HG02588 (cell line): Measurements from ENCODE around the gene OSBPL10.
"Not testable (repeated sequence)": the region's sequence is repeated elsewhere in the genome, so short reads cannot be mapped to it uniquely, and the experiment has no call there.

Source experiments
- ATAC-seq: cut with Tn5 transposase; IDR thresholded peaks from one replicate; pipeline ENCODE4 v1.9.1; 2021; ENCODE audit warnings: mild to moderate bottlenecking, moderate library complexity; ENCODE audit not compliant: unreplicated experiment

Gene OSBPL10

GRCh38 chr3:31721676-31722075 lies 259.4 kb downstream of the OSBPL10 start:
- no peak for ATAC-seq

- no peak for ATAC-seq
Measured at GRCh38 chr3:31714495-31715280, 266.4 kb downstream of the OSBPL10 start.

- no peak for ATAC-seq
Measured at GRCh38 chr3:31713816-31714215, 267.2 kb downstream of the OSBPL10 start.

GRCh38 chr3:31710123-31710803 lies 270.8 kb downstream of the OSBPL10 start:
- no peak for ATAC-seq

GRCh38 chr3:31709526-31709925 lies 271.5 kb downstream of the OSBPL10 start:
- ATAC-seq = no peak

GRCh38 chr3:31709005-31709404 lies 272.1 kb downstream of the OSBPL10 start:
- no peak for ATAC-seq

GRCh38 chr3:31707286-31707685 lies 273.8 kb downstream of the OSBPL10 start:
- no peak for ATAC-seq

- no peak for ATAC-seq
Measured at GRCh38 chr3:31705736-31706135, 275.3 kb downstream of the OSBPL10 start.

- ATAC-seq = no peak
Measured at GRCh38 chr3:31704591-31705179, 276.4 kb downstream of the OSBPL10 start.

GRCh38 chr3:31704156-31704555 lies 276.9 kb downstream of the OSBPL10 start:
- ATAC-seq = no peak

- ATAC-seq = no peak
Measured at GRCh38 chr3:31701286-31701685, 279.8 kb downstream of the OSBPL10 start.

GRCh38 chr3:31699309-31699953 lies 281.6 kb downstream of the OSBPL10 start:
- no peak for ATAC-seq

- ATAC-seq = no peak
Measured at GRCh38 chr3:31696815-31697548, 284.1 kb downstream of the OSBPL10 start.

GRCh38 chr3:31696009-31696297 lies 285.1 kb downstream of the OSBPL10 start:
- no peak for ATAC-seq

- ATAC-seq = no peak
Measured at GRCh38 chr3:31695280-31696008, 285.6 kb downstream of the OSBPL10 start.

- ATAC-seq = no peak
Measured at GRCh38 chr3:31693346-31693745, 287.7 kb downstream of the OSBPL10 start.

GRCh38 chr3:31692751-31693150 lies 288.3 kb downstream of the OSBPL10 start:
- ATAC-seq = no peak

GRCh38 chr3:31690771-31691170 lies 290.3 kb downstream of the OSBPL10 start:
- no peak for ATAC-seq

GRCh38 chr3:31689523-31689922 lies 291.5 kb downstream of the OSBPL10 start:
- ATAC-seq = not testable (repeated sequence)

- no peak for ATAC-seq
Measured at GRCh38 chr3:31688984-31689383, 292.1 kb downstream of the OSBPL10 start.
